HL-60/S4 treated with retinoic acid at 250 ng/mL for 4 days and 3 days (cell line): Measurements from ENCODE around the gene MT2A.

Experiments used
- in situ Hi-C: fragments of 300-500 bp; cut with MboI; formaldehyde crosslinking; loops from 2 replicates; pipeline ENCODE4 v1.7.0; 2022; ENCODE audit warnings: low sequenced_read_pairs

Gene MT2A

DNA sequence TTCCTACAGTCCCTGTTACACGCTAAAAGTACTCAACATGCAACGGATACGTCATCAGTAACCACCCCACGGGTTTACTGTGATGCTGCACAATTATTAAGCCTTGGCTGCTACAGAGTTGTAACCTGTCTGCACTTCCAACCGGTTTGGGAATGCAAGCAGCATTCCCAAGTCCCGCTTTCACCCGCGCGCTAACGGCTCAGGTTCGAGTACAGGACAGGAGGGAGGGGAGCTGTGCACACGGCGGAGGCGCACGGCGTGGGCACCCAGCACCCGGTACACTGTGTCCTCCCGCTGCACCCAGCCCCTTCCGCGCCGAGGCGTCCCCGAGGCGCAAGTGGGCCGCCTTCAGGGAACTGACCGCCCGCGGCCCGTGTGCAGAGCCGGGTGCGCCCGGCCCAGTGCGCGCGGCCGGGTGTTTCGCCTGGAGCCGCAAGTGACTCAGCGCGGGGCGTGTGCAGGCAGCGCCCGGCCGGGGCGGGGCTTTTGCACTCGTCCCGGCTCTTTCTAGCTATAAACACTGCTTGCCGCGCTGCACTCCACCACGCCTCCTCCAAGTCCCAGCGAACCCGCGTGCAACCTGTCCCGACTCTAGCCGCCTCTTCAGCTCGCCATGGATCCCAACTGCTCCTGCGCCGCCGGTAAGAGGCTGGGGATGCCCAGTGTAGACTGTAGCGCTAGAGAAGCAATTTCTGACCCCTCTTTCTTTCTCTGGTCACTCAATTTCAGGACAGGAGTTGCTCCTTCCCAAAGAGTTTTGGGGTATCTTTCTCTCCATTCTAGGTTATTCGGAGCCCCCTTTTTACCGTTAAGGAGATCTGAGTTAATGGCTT, at the start of gene MT2A:
Gene MT2A (plus strand): TSS at position 542 of the 833 bp plus-strand sequence. CDS start 72 bp downstream, at position 614.
- in situ Hi-C loops: no loop called here

DNA sequence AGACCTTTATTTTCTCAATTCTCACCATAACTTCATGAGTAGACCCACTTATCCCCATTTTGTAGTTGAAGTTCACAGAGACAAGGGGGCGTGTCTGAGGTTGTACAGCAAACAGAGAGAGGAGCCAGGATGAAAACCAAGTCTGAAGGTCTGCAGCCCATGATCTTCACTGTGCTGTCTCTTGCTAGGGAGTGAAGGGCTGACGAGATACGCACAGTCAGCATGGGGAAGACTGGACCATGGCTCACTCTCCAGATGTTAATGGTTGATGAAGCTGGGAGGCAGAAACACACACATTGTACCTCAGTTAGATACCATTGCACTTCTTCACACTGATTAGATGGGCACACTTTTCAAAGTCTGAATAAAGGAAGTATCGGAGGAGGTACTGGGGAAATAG, 49.3 kb upstream of the MT2A start:
- in situ Hi-C loops: no loop called here

DNA sequence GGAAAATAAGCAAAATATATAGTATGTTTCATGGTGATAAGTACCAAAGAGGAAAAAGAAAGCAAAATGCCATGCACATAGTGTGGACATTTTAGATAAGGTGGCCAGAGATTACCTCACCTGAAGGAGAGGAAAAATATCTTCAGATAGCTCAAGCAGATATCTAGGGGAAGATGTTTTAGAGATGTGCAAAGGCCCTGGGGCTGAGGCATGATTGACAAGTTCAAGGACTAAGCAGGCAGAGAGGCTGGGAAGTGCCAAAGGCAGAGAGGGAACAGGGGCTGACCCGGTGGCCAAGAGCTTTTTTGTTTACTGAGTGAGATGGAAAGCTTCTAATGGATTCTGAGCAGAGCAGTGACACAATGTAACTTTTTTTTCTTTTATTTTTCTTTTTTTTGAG, 47.9 kb upstream of the MT2A start:
- in situ Hi-C loops: no loop called here

DNA sequence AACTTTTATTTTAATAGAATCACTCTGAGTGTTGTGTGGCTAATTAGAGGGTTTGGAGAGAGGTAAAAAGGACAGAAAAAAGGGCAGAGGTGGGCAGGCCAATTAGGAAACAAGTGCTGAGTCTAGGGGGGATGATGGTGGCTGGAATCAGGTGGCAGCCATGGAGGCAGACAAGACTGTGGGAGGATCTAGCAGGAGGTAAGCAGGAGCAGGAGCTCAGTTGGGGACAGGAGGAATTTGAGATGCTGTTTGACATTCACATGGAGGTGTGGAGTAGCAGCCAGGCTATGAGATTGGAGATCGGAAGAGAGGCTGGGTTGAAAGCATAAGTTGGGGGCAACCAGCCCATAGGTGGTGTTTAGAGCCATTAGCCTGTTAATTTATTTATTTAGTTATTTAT, 47.3 kb upstream of the MT2A start:
- in situ Hi-C loops: no loop called here

DNA sequence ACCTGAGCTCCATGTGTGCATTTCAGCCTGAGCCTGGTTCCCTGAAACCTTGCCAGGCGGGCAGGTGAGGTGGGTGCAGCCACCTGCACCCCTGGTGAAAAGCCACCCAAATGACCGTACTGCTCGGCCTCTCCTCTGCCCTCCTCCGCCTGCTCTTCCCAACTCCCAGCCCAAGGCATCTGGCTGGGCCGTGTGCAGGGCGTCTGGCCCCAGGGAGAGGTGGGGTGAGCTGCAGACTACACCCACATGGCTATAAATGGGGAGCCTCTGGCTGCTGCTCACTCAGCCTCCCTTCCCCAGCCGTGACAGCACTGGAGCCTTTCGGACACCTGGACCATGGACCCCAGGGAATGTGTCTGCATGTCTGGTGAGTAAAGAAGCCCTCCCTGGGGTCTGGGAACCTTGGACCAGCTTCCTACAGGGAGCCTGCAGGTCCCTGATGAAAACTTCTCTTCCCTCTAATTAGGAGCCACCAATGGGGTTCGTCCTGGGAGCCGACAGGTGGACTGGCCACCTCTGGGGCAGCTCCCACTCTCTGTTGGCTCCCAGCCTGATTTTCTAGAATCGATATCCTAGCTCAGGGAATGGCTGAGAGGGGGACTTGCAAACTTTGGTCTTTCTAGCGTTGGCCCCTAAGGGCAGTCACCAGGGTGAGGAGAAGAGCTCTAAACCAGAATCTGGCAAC, 43.4 kb upstream of the MT2A start, which contains the start of gene MT4:
Gene MT4 (plus strand): TSS at position 281 of the 685 bp plus-strand sequence. CDS start 56 bp downstream, at position 337.
- in situ Hi-C loops: no loop called here

DNA sequence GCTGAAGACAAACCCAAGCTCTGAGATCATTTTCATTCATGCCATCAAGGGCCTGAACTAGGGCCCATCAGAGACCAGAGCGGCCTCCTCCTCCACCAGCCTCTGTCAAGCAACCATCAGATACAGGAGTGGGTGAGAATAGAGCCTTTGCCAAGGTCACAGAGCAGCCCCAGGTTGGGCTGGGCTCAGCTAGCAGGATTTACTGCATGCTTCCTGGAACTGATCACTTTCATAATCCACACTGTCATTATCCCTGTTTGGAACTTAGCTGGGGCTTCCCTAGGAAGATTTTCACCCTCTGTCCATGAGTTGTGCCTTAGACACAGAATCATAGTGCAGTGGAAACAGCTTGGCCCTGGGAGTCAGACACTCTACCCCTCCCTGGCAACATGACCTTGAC, 38.4 kb upstream of the MT2A start:
- in situ Hi-C loops: no loop called here

DNA sequence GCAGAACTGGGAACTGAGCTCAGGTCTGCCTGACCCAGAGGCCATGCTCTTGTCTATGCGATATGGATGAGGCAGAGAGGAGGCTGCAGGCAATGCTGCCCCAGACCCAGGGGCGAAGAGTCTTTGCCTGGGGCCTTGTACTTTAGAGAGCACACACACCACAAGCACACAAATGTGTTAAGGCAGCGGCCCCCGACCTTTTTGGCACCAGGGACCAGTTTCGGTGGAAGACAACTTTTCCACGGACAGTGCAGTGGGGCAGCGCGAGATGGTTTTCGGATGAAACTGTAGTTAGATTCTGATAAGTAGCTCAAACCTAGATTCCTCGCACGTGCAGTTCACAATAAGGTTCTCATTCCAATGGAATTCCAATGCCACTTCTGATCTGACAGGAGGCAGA, 36.9 kb upstream of the MT2A start:
- in situ Hi-C loops: no loop called here

DNA sequence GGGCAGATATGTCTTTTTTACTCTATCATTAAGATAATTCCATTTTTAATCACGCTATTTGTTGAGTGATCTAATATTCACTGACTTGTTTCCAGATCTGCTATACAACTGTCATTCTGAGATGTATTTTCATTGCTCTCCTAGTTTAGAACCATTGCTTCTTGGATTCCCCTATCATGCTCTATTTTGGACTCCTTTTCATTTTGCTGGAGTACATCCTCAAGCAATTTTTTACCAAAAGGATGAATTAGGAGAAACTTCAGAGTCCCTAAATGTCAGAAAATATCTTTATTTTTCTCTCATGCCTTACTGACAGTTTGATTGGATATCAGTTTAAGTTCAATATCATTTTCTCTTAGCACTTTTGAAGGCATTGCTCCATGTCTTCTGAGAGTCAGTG, 33.8 kb upstream of the MT2A start:
- in situ Hi-C loops: no loop called here

DNA sequence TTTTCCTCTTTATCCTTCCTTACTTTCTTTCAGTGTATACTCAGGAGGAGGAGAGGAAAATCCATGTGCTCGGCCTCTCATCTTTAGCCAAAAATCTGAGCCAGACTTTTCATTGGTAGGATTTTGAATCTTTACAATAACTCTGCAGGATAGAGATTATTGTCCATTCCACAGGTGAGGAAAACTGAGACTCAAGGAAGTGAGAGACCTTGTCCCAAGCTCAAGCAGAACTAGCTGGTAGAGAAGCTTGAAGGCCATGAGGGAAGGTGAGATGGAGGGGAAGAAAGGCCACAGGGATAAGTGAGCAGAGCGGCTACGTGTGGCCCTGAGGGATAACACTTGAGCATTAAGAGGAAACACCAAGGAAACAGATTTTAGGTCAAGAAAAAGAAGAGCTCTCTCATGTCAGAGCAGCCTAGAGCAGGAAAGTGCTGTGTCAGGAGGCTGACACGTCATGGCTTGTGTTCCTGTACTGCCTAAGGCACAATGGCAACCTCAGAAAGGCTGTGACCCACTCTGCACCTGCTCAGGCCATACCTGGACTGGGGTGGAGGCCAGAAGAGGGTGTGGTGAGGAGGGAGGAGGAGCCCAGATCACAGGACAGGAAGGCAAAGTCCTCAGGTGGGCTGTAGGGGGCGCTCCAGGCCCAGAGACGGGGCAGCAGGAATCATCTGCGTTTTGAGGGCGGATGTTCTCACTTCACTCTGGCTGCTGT, 31.6 kb upstream of the MT2A start:
- in situ Hi-C loops: no loop called here

DNA sequence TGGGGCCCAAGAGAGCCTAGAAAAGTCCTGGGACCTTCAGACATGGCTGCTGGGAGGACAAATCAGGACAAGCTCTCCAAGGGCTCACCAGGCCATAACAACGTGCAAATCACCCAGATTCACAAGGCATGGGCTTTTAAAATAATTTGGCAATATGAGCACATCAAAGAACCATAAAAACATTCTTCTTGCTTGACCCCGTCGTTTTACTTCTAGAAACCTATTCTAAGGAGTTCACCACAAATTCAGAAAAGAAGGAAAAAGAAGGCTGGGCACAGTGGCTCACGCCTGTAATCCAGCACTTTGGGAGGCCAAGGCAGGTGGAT, 31.1 kb upstream of the MT2A start:
- in situ Hi-C loops: no loop called here

DNA sequence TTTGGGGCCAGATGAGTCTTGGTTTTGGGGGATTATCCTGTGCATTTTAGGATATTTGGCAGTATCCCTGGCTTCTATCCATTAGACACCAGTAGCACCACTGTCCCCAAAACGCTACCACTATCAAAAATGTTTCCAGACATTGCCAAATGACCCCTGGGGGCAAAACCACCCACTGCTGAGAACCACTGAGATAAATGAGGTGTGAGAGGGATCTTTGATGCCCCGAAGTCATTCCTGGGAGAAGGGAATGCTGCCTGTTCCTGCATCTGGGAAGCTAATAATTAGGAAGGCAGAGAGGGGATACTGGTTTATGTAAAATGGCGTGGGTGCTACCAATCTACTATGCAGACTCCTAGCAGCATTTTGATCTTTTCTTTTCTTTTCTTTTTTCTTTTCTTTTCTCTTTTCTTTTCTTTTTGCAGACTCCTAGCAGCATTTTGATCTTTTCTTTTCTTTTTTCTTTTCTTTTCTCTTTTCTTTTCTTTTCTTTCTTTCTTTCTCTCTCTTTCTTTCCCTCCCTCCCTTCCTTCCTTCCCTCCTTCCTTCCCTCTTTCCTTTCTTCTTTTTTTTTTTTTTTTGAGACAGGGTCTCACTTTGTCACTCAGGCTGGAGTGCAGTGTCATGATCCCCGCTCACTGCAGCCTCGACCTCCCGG, 27.9 kb upstream of the MT2A start:
- in situ Hi-C loops: loop anchor here (10.0 kb wide), 1 partner anchor 114 kb away; no protein-coding TSS in a partner anchor

DNA sequence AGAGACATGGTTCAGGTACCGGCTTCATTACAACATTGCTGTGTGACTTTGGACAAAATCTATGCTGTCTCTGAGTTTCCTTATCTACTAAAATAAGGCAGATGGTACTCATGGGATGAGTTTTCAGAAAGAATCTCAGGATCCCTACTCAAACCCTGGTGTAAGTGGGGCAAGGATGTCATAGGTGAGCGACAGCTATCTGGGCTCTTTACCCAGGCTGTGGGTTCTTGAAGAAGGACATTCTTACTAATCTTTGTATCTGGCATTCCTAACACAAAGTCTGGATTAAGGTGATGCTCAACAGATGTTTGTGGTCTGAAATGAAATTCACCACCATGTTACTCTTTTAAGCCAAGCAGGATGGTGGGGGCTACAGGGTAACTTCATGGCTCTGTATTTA, 25.5 kb upstream of the MT2A start:
- in situ Hi-C loops: loop anchor here (10.0 kb wide), 1 partner anchor 112 kb away; no protein-coding TSS in a partner anchor

DNA sequence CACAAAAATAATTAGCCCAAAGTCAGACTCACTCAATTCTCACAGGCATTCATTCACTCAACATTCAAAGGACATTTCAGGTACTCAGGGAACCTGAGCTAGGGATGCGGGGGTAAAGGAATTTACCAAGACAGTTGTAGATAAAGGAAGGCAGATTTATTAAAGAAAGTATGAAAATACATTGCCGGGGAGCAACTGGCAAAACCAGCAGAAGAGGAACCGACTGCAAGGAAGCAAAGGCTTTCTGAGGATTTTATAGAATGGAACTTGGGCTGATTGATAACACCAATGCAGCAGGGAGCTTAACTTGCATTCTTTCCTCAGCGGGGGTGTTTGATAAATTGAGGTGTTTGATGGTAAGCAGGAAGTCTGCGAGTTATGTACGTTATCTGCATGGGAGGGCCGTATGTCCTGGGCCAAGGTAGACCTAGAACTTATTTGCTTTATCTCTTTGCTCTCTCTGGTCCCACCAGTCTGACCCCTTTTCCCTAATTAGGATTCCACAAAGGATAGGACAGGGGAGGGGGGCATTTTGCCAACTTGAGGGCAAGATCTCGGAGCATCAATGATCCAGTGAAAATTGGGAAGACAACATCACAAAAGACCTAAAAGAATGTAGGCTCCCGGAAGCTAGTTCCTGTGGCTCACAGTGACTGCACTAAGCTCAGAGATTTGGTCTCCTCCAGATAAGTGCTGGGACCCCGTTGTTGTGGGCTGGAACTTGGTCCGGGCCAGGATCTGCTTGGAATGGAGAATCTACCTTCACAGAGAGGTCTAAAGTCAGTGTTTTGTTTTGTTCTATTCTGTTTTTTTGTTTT, 24.8 kb upstream of the MT2A start:
- in situ Hi-C loops: loop anchor here (10.0 kb wide), 1 partner anchor 111 kb away; no protein-coding TSS in a partner anchor

DNA sequence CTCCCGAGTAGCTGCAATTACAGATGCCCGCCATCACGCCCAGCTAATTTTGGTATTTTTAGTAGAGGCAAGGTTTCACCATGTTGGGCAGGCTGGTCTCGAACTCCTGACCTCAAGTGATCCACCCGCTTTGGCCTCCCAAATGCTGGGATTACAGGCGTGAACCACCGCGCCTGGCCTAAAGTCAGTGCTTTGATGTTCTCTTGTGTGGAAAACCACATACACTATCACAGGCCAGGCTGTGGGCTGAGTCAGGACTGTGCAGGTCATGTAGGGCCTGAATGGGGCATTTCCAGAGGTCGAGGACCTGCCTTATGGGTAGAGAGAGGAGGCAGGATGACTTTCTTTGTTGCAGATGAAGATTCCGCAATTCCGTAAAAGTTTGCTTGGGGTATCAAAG, 24.1 kb upstream of the MT2A start:
- in situ Hi-C loops: loop anchor here (10.0 kb wide), 1 partner anchor 111 kb away; no protein-coding TSS in a partner anchor

DNA sequence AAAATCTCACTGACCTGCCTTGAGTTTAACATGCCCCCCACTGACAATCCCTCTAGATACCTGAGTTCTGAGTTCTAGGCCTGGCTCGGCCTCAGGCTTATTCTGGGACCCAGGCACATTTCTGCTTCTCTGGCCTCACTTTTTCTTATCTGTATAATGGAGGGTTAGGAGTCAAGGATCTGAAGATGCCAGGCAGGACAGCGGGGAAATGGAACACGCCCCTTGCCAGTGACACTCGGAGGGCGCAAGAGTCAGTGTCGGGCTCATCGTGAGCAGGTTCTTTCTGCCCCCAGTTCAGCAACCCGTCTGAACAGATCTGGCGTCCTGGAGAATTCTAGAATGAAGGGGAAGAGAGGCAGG, 19.6 kb upstream of the MT2A start:
- in situ Hi-C loops: loop anchor here (10.0 kb wide), 1 partner anchor 106 kb away; no protein-coding TSS in a partner anchor

DNA sequence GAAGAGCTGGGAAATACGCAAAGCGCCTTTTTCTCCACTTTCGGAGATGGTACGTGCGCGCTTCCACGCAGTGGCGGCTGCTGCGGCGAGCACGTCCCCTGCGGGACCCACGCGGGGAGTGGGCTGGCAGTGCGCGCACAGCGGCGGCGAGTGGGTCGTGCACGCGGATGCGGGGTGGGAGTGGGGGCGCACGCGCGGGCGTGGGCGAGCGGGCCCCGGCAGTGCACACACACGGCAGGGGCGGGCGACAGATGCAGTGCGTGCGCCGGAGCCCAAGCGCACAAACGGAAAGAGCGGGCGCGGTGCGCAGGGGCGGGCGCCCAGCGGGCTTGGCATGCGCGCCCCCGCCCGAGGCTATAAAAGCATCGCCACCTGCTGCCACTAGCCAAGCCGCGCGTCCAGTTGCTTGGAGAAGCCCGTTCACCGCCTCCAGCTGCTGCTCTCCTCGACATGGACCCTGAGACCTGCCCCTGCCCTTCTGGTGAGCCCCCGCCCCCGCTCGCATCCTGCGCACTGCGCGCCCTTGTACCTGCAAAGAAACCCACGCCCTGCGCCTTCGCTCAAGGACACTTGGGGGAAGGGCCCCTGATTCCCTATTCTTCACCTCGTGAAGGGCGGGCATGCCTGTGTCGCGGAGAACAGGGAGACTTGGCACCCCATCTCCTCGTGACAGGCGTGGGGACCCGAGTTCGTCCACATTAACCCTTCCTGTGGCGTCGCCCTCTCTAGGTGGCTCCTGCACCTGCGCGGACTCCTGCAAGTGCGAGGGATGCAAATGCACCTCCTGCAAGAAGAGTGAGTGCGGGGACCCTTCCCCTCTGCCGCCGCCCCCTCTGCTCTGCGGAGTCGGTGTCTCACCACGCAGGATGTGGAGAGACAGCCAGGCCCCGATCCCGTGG, 19.0 kb upstream of the MT2A start, which contains the start of gene MT3:
Gene MT3 (plus strand): TSS at position 388 of the 899 bp plus-strand sequence. CDS start 63 bp downstream, at position 451.
- in situ Hi-C loops: loop anchor here (10.0 kb wide), 1 partner anchor 105 kb away; no protein-coding TSS in a partner anchor

DNA sequence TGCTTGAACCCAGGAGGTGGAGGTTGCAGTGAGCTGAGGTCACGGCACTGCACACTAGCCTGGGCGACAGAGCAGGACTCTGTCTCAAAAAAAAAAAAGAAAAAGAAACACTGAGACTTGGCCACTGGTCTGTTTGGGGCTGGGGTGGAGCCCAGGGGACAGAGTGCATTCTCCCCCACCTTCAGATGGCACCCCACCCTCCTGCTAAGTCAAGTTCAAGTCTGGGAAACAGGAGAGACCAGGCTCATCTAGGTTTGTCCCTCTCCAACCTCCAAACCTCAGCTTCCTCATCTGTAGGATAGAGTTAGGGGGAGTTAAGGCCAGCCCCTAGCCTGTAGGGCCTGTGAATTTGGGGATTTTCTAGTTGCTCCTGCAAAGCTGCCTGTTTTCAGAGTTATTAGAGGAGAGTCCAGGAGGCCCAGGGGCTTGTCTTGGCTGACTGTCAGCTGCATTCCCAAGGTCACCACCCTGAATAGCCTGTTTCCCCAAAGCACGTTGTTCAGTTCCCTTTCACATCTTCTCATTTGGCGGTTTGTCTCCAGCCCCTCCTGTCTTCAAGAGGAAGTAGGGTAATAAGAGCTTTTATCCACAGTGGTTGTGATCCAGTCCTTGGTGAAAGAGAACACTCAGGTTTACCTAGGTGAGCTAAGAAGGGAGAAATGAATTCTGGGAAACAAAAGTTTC, 16.9 kb upstream of the MT2A start:
- in situ Hi-C loops: no loop called here

DNA sequence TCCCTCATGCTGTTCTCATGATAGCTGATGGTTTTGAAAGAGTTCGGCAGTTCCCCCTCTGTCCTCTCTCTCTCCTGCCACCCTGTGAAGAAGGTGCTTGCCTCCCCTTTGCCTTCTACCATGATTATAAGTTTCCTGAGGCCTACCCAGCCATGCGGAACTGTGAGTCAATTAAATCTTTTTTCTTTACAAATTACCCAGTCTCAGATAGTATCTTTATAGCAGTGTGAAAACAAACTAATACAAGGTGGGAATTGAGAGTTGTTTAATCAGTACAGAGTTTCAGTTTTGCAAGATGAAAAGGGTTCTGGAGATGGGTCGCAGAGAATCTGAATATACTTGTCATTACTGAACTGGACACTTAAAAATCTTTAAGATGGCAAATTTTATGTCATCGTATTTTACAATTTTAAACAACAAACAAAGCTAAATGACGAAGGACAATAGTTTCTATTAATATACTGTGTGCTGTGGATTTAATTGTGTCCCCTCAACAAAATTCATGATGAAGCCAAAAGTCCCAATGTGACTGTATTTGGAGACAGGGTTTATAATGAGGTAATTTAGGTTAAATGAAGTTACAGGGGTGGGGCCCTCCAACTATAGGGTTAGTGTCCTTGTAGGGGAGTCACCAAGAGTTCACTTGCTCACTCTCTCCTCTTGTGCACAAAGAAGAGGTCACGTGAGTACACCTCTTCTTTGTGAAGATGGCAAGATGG, 14.7 kb upstream of the MT2A start:
- in situ Hi-C loops: no loop called here
